Gastrocnemius medialis (tissue), 4 donors: ENCODE results near the gene SETD3. TPM values are rescaled to one million over a fixed set of nuclear protein-coding genes. Genes with fewer than 3 reads are reported as not detected.

Experiments
- ATAC-seq, 2 donors: fragments of 150-250 bp; one replicate each; pipeline ENCODE4 v1.9.1; 2016
- DNase-seq, 2 donors: peaks; one replicate each; pipeline ENCODE4 v3.0.0-alpha.2; 2019
- H3K27ac ChIP-seq, 4 donors: fragments of 200-600 bp; sonication (generic); 1 replicate in 1 of 4; 2 replicates in 3 of 4; pipeline ENCODE4 v1.5.1; 2016 to 2018; ENCODE audit warnings: mild to moderate bottlenecking in 2 of 4, moderate library complexity in 1 of 4
- H3K27me3 ChIP-seq, 3 donors: fragments of 200-600 bp; sonication (generic) in 2 of 3; 1 replicate in 1 of 3; 2 replicates in 2 of 3; pipeline versions ENCODE4 v1.5.1 to v1.6.0; 2016 to 2019; ENCODE audit warnings: mild to moderate bottlenecking in 1 of 3, moderate library complexity in 1 of 3
- H3K36me3 ChIP-seq, 2 donors: fragments of 200-600 bp; sonication (generic) in 1 of 2; one replicate each; pipeline ENCODE4 v1.5.1; 2017 to 2018
- H3K4me1 ChIP-seq, 2 donors: fragments of 200-600 bp; sonication (generic) in 1 of 2; one replicate each; pipeline ENCODE4 v1.5.1; 2016 to 2017; ENCODE audit warnings: mild to moderate bottlenecking in 2 of 2
- H3K4me3 ChIP-seq, 4 donors: fragments of 200-600 bp; sonication (generic) in 3 of 4; 1 replicate in 1 of 4; 2 replicates in 3 of 4; pipeline ENCODE4 v1.5.1; 2016 to 2019; ENCODE audit warnings: mild to moderate bottlenecking in 2 of 4
- H3K9me3 ChIP-seq, 3 donors: fragments of 200-600 bp; sonication (generic) in 2 of 3; 1 replicate in 1 of 3; 2 replicates in 2 of 3; pipeline ENCODE4 v1.5.1; 2016 to 2019
- CTCF ChIP-seq, 5 experiments: fragments of 450-650 bp in 3 of 5; fragments of 200-600 bp in 2 of 5; sonication (generic) in 2 of 5; IDR thresholded peaks in 4 of 5; conservative IDR thresholded peaks in 1 of 5; 1 replicate in 4 of 5; 2 replicates in 1 of 5; pipeline ENCODE4 v1.5.1; 2016 to 2019; ENCODE audit warnings: antibody characterized with exemption in 5 of 5, mild to moderate bottlenecking in 3 of 5, moderate library complexity in 3 of 5
- POLR2A ChIP-seq, 2 donors: fragments of 450-650 bp; IDR thresholded peaks; one replicate each; pipeline ENCODE4 v1.6.1; 2017; ENCODE audit warnings: antibody characterized with exemption in 2 of 2, mild to moderate bottlenecking in 2 of 2, moderate library complexity in 2 of 2
- in situ Hi-C, 4 donors: fragments of 200-750 bp; cut with MboI; loops; one replicate each; pipeline versions ENCODE4 v1.15.0 to v1.8.0; 2017; ENCODE audit warnings: low sequenced_read_pairs in 4 of 4
- intact Hi-C: fragments of 100-400 bp; cut with DNase I; formaldehyde crosslinking; loops from one replicate; pipeline ENCODE4 v1.15.1; 2023; ENCODE audit warnings: low total_unique reads
- total RNA-seq, 4 donors: library from RNA; depleted of rRNA; stranded (reverse); fragments of >200 nt; gene quantifications; one replicate each; pipeline versions ENCODE4 v1.1.0 to v1.2.3, GENCODE V29; 2016

The SETD3 gene
- total RNA-seq, 4 donors from 2014 or later = 116 to 170 (median 117) TPM

GRCh38 chr14:99389174-99389826 lies 91.4 kb downstream of the SETD3 start:
- peak; percentile 13 to 88 (median 79) for TF ChIP-seq CTCF (IDR thresholded peaks at IDR 0.05 in 4 of 5, conservative IDR thresholded peaks at IDR 0.05 in 1 of 5)
- TF ChIP-seq POLR2A (IDR thresholded peaks at IDR 0.05) = no peak
- Histone ChIP-seq H3K4me1 (peaks cover 0 to 6% of the 10 kb centered on the region in 2 donors), H3K9me3 (no peaks in the 10 kb centered on the region), H3K4me3 (no peak overlapping the region), H3K27me3 (peaks cover 2 to 7% (median 6%) of the 10 kb centered on the region in 3 donors), H3K36me3 (no peaks in the 10 kb centered on the region), H3K27ac (no peak overlapping the region)
- in situ Hi-C loops = no loop called here
- intact Hi-C loops = loop anchor here (1.0 kb wide), 1 partner anchor 26 kb away; no protein-coding TSS in a partner anchor
- peak; percentile 52 to 57 for ATAC-seq
- DNase-seq = peak in 1 of 2 donors; percentile 20

GRCh38 chr14:99388286-99388685 lies 92.4 kb downstream of the SETD3 start:
- H3K27me3 ChIP-seq = peaks cover 6 to 10% (median 6%) of the 10 kb centered on the region in 3 donors
- intact Hi-C loops (no loop called here), in situ Hi-C loops (no loop called here)
- no peak for DNase-seq
- H3K27ac ChIP-seq = no peak overlapping the region
- H3K36me3 ChIP-seq = no peaks in the 10 kb centered on the region
- peaks cover 0 to 6% of the 10 kb centered on the region in 2 donors for H3K4me1 ChIP-seq
- no peak overlapping the region for H3K4me3 ChIP-seq
- no peak for ATAC-seq
- H3K9me3 ChIP-seq = no peaks in the 10 kb centered on the region
- no peak for TF ChIP-seq CTCF (IDR thresholded peaks at IDR 0.05 in 4 of 5, conservative IDR thresholded peaks at IDR 0.05 in 1 of 5)
- no peak for TF ChIP-seq POLR2A (IDR thresholded peaks at IDR 0.05)

GRCh38 chr14:99387880-99388279 lies 92.8 kb downstream of the SETD3 start:
- in situ Hi-C loops (no loop called here), intact Hi-C loops (no loop called here)
- ATAC-seq = no peak
- Histone ChIP-seq H3K27ac (no peak overlapping the region), H3K9me3 (no peaks in the 10 kb centered on the region), H3K4me1 (peaks cover 0 to 6% of the 10 kb centered on the region in 2 donors), H3K36me3 (no peaks in the 10 kb centered on the region), H3K27me3 (peaks cover 6 to 10% (median 7%) of the 10 kb centered on the region in 3 donors), H3K4me3 (no peak overlapping the region)
- no peak for DNase-seq
- TF ChIP-seq CTCF (IDR thresholded peaks at IDR 0.05 in 4 of 5, conservative IDR thresholded peaks at IDR 0.05 in 1 of 5) (no peak), POLR2A (IDR thresholded peaks at IDR 0.05) (no peak)

- H3K36me3 ChIP-seq = no peaks in the 10 kb centered on the region
- no peak overlapping the region for H3K27ac ChIP-seq
- H3K27me3 ChIP-seq = peaks cover 6 to 12% (median 10%) of the 10 kb centered on the region in 3 donors
- peaks cover 0 to 6% of the 10 kb centered on the region in 2 donors for H3K4me1 ChIP-seq
- no peaks in the 10 kb centered on the region for H3K9me3 ChIP-seq
- no peak overlapping the region for H3K4me3 ChIP-seq
- ATAC-seq (no peak), DNase-seq (no peak)
- intact Hi-C loops = no loop called here
- no peak for TF ChIP-seq POLR2A (IDR thresholded peaks at IDR 0.05)
- no peak for TF ChIP-seq CTCF (IDR thresholded peaks at IDR 0.05 in 4 of 5, conservative IDR thresholded peaks at IDR 0.05 in 1 of 5)
- in situ Hi-C loops = no loop called here
Measured at GRCh38 chr14:99384450-99385417, 95.9 kb downstream of the SETD3 start.
